ENCODE data around the gene C16orf78. TPM values are rescaled to one million over a fixed set of nuclear protein-coding genes. Genes with fewer than 3 reads are reported as not detected.

Gene C16orf78, protein sequence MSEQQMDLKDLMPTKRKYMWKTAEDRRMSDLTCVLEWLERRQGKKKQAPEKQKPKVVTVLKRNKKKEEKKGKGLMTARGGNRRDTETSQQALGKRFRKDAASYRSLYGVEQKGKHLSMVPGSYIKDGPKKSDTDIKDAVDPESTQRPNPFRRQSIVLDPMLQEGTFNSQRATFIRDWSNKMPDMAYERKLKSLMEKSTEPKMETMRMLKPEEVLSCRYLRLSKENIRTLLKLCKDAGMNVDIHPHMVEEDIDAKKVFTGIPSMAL
- not detected for total RNA-seq

DNA sequence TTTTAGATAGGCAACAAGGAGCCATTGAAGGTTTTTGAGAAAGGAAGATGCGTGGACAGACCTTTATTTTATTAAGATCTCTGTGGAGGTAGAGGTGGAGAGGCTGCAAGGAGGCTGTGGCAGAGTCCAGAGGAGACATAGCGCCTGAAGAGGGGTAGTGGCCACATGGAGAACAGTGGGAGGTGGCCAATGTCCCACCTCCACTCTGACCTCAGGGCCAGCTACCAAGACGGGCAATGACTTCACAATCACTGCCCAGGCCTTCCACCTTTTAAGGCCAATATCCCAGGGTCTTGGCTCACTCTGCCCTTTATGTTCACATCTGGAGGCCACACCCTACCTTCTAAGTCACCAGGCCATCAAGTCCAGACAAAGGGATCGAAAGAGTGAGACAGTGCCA lies at the start of gene C16orf78:
Gene C16orf78, plus strand, starts transcription at position 301 of the 400 bp plus-strand sequence. CDS start 136 bp downstream, outside the sequence.
- Histone ChIP-seq H3K27me3 (no peaks in the 10 kb centered on the region), H3K36me3 (no peaks in the 10 kb centered on the region), H3K9me3 (no peaks in the 10 kb centered on the region), H3K4me3 (no peak within 1 kb of the TSS), H3K27ac (no peak within 1 kb of the TSS), H3K4me1 (no peaks in the 10 kb centered on the region)
- DNase-seq = no peak
- TF ChIP-seq, protein P1, sequence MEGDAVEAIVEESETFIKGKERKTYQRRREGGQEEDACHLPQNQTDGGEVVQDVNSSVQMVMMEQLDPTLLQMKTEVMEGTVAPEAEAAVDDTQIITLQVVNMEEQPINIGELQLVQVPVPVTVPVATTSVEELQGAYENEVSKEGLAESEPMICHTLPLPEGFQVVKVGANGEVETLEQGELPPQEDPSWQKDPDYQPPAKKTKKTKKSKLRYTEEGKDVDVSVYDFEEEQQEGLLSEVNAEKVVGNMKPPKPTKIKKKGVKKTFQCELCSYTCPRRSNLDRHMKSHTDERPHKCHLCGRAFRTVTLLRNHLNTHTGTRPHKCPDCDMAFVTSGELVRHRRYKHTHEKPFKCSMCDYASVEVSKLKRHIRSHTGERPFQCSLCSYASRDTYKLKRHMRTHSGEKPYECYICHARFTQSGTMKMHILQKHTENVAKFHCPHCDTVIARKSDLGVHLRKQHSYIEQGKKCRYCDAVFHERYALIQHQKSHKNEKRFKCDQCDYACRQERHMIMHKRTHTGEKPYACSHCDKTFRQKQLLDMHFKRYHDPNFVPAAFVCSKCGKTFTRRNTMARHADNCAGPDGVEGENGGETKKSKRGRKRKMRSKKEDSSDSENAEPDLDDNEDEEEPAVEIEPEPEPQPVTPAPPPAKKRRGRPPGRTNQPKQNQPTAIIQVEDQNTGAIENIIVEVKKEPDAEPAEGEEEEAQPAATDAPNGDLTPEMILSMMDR (IDR thresholded peaks at IDR 0.05) = no peak
- TF ChIP-seq POLR2A (IDR thresholded peaks at IDR 0.05) = no peak
- intact Hi-C loops (cut with DNase I; ENCODE audit: low total_unique reads) = no loop called here

DNA sequence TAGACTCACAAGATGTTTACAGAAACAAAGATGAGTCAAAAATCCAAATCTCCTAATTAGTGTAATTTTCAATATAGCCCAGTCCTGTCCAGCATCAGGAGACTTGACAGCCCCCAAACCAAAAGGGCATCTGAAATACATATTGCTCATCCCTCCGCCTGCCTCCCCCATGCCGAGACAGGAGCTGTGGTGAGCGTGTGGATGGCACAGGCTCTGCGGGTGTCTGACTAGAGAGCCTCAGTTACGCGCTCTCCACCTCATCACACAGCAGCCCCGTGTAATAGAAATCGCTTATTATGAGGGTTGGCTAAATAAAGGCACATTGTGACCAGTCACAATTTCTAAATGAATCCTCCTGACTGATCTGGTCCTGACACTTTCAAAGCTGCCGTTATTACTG lies 48.9 kb upstream of the C16orf78 start:
- H3K4me1 ChIP-seq = no peaks in the 10 kb centered on the region
- no peak overlapping the region for H3K27ac ChIP-seq
- H3K4me3 ChIP-seq = no peak overlapping the region
- no peaks in the 10 kb centered on the region for H3K27me3 ChIP-seq
- no peaks in the 10 kb centered on the region for H3K9me3 ChIP-seq
- TF ChIP-seq, protein P1 (IDR thresholded peaks at IDR 0.05) = no peak
- TF ChIP-seq POLR2A (IDR thresholded peaks at IDR 0.05) = no peak
- intact Hi-C loops (cut with DNase I; ENCODE audit: low total_unique reads) = no loop called here
- H3K36me3 ChIP-seq = no peaks in the 10 kb centered on the region
- no peak for DNase-seq

DNA sequence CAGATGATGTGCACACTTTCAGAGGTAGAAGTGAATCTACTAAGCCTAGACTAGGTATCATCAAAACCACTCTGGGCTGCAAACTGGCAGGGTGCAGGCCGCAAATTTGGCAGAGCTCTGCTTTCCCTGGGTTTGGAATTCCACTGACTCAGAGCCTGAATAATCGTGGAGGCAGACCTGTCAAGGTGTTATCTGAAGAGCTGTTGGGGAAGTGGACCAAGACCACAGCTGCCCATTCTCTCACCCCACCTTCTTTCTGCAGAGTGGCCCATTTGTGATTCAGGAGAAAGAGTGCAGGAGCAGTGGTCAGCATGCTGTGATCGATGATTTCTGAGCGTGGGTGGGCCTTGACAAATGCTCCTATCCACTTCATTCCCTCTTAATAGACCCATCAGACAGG lies 46.1 kb upstream of the C16orf78 start:
- DNase-seq = no peak
- no peaks in the 10 kb centered on the region for H3K9me3 ChIP-seq
- no peak overlapping the region for H3K27ac ChIP-seq
- no peaks in the 10 kb centered on the region for H3K27me3 ChIP-seq
- no peak overlapping the region for H3K4me3 ChIP-seq
- no peak for TF ChIP-seq POLR2A (IDR thresholded peaks at IDR 0.05)
- TF ChIP-seq, protein P1 (IDR thresholded peaks at IDR 0.05) = no peak
- intact Hi-C loops (cut with DNase I; ENCODE audit: low total_unique reads) = no loop called here
- no peaks in the 10 kb centered on the region for H3K4me1 ChIP-seq
- H3K36me3 ChIP-seq = no peaks in the 10 kb centered on the region

DNA sequence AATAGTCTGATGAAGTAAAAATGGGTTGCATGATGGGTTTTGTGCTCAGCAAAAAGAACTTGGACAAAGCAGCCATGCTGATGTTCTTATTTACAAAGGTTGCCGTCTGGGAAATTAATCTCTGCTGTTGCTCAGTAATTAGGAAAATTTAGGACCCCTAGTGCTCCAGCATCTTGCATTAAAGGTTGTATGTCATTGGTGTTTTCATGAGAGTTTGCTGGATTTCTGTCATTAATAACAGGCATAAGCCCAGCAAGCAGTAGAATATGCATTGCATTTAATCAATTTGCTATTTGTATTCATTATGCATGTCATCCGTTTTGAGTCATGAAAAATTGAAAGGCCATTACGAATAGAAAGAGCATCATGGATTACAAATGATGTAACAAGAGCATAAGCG lies 45.3 kb upstream of the C16orf78 start:
- intact Hi-C loops (cut with DNase I; ENCODE audit: low total_unique reads) = no loop called here
- Histone ChIP-seq H3K27me3 (no peaks in the 10 kb centered on the region), H3K27ac (no peak overlapping the region), H3K36me3 (no peaks in the 10 kb centered on the region), H3K4me3 (no peak overlapping the region), H3K4me1 (no peaks in the 10 kb centered on the region), H3K9me3 (no peaks in the 10 kb centered on the region)
- TF ChIP-seq, protein P1 (IDR thresholded peaks at IDR 0.05) = no peak
- no peak for TF ChIP-seq POLR2A (IDR thresholded peaks at IDR 0.05)
- no peak for DNase-seq

DNA sequence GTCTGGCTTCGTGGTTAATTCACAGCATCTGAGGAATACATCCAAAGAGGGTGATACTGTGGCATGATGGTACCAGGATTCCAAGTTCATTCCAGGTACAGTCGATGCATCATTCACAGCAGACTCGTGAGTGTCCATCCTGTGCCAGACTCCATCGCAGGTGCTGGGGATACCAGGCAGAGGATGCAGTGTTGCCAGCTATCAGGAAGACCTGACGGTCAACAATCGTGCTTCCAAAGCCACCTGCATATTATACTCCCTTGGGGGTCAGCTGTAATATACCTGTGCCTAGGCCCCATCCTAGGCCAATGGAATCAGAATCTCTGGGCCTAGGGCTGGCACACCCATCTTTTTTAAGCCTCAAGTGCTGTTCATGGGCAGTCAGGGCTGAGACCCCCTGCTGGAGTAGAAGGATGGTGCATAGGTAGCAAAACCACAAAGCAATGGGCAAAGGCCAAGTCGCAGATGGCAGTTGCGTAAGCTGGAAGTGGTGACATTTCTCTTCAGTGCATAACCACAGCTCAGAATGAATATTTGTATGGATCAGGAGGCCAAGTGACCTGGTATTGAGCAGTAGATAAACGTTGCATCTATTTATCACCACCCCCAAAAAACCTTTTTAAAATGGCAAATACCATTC lies 42.9 kb upstream of the C16orf78 start:
- intact Hi-C loops (cut with DNase I; ENCODE audit: low total_unique reads) = no loop called here

More for the DNA sequence above, 42.9 kb upstream of the C16orf78 start:
- Histone ChIP-seq H3K4me1 (no peaks in the 10 kb centered on the region), H3K9me3 (no peaks in the 10 kb centered on the region), H3K36me3 (no peaks in the 10 kb centered on the region), H3K27ac (no peak overlapping the region), H3K4me3 (no peak overlapping the region), H3K27me3 (no peaks in the 10 kb centered on the region)
- DNase-seq = no peak
- TF ChIP-seq, protein P1 (IDR thresholded peaks at IDR 0.05) = no peak
- no peak for TF ChIP-seq POLR2A (IDR thresholded peaks at IDR 0.05)
